Naive thymus-derived CD4-positive, alpha-beta T cell (primary cell): ENCODE measurements around the gene IQGAP2. TPM values are rescaled to one million over a fixed set of nuclear protein-coding genes. Genes with fewer than 3 reads are reported as not detected.
A peak's percentile ranks its signal among the peaks of the same experiment; 100 is the strongest.
"Not testable (repeated sequence)": the region's sequence is repeated elsewhere in the genome, so short reads cannot be mapped to it uniquely, and the experiment has no call there.

Experiments
- ATAC-seq: fragments of 150-1000 bp; cut with Tn5 transposase; 2 replicates; pipeline ENCODE4 v1.10.0; 2021; ENCODE audit warnings: mild to moderate bottlenecking, moderate library complexity
- CTCF ChIA-PET: fragments of 350-600 bp; sonication (Branson Sonifier 250); formaldehyde crosslinking; loops from one replicate; lab custom pipeline; 2021; ENCODE audit warnings: antibody characterized with exemption; lab: Charles Lee
- POLR2A ChIA-PET: fragments of 350-600 bp; sonication (Branson Sonifier 250); formaldehyde crosslinking; loops from one replicate; lab custom pipeline; 2021; ENCODE audit warnings: antibody characterized with exemption, inconsistent platforms; lab: Charles Lee
- DNase-seq, 9 donors: peaks; one replicate each; pipeline versions ENCODE4 v3.0.0 to v3.0.0-alpha.2; 2020 to 2022; ENCODE audit warnings: mixed read lengths in 1 of 9
- H3K27ac ChIP-seq: one replicate; pipeline ENCODE4 v1.7.0; 2013; ENCODE audit warnings: mild to moderate bottlenecking, low read depth, low read length, moderate library complexity
- H3K27me3 ChIP-seq, 2 donors: one replicate each; pipeline ENCODE4 v1.7.0; 2013; ENCODE audit warnings: low read length in 2 of 2, mild to moderate bottlenecking in 2 of 2, moderate library complexity in 2 of 2; ENCODE audit not compliant: control insufficient read depth in 2 of 2, insufficient read depth in 2 of 2
- H3K36me3 ChIP-seq, 3 experiments: 1 replicate in 2 of 3; 2 replicates in 1 of 3; pipeline ENCODE4 v1.7.0; 2013; ENCODE audit warnings: low read length in 3 of 3, mild to moderate bottlenecking in 3 of 3, moderate library complexity in 1 of 3; ENCODE audit not compliant: insufficient read depth in 3 of 3, control insufficient read depth in 2 of 3
- H3K4me1 ChIP-seq, 2 donors: one replicate each; pipeline ENCODE4 v1.7.0; 2013; ENCODE audit warnings: low read length in 2 of 2, mild to moderate bottlenecking in 2 of 2, moderate library complexity in 1 of 2; ENCODE audit not compliant: control insufficient read depth in 2 of 2, insufficient read depth in 2 of 2
- H3K4me3 ChIP-seq: 2 replicates; pipeline ENCODE4 v1.7.0; 2013; ENCODE audit warnings: mild to moderate bottlenecking, low read length
- H3K9me3 ChIP-seq, 3 experiments: 1 replicate in 2 of 3; 2 replicates in 1 of 3; pipeline ENCODE4 v1.7.0; 2013; ENCODE audit warnings: low read length in 3 of 3; ENCODE audit not compliant: control insufficient read depth in 2 of 3
- H3K27ac Mint-ChIP-seq, 9 donors: one replicate each; pipeline ENCODE4 v1.8.0; 2020 to 2022; ENCODE audit warnings: mixed read lengths in 9 of 9, mild to moderate bottlenecking in 8 of 9, moderate library complexity in 5 of 9, inconsistent platforms in 2 of 9
- H3K27me3 Mint-ChIP-seq, 5 donors: one replicate each; pipeline ENCODE4 v1.8.0; 2021 to 2022; ENCODE audit warnings: mixed read lengths in 5 of 5, mild to moderate bottlenecking in 1 of 5
- H3K36me3 Mint-ChIP-seq, 5 donors: one replicate each; pipeline ENCODE4 v1.8.0; 2020 to 2022; ENCODE audit warnings: mixed read lengths in 5 of 5, mild to moderate bottlenecking in 3 of 5, inconsistent platforms in 1 of 5
- H3K4me1 Mint-ChIP-seq, 7 donors: one replicate each; pipeline ENCODE4 v1.8.0; 2020 to 2022; ENCODE audit warnings: mixed read lengths in 7 of 7, mild to moderate bottlenecking in 3 of 7, inconsistent platforms in 1 of 7
- H3K4me3 Mint-ChIP-seq, 10 donors: one replicate each; pipeline ENCODE4 v1.8.0; 2020 to 2022; ENCODE audit warnings: mild to moderate bottlenecking in 10 of 10, mixed read lengths in 10 of 10, moderate library complexity in 6 of 10, inconsistent platforms in 2 of 10
- H3K9me3 Mint-ChIP-seq, 11 donors: one replicate each; pipeline ENCODE4 v1.8.0; 2020 to 2022; ENCODE audit warnings: mixed read lengths in 11 of 11, mild to moderate bottlenecking in 4 of 11, inconsistent platforms in 1 of 11, moderate library complexity in 1 of 11
- intact Hi-C, 2 donors: fragments of 100-400 bp; cut with micrococcal nuclease; formaldehyde crosslinking; loops; one replicate each; pipeline ENCODE4 v1.15.1; 2023
- polyA plus RNA-seq, 2 donors: library from polyadenylated mRNA; unstranded; fragments of 300-500 nt; fragmentation: Illumina TruSeq; gene quantifications; one replicate each; pipeline ENCODE4 v1.2.3, GENCODE V29; 2021
- total RNA-seq, 6 experiments: library from RNA in 5 of 6; stranded (reverse) in 5 of 6; gene quantifications; 1 replicate in 5 of 6; 2 replicates in 1 of 6; pipeline ENCODE4 v1.2.3 and lab custom pipeline; 2021 to 2026

IQGAP2 gene
- total and polyA plus RNA-seq, 7 experiments from 2014 or later: 19.0 to 114 (median 86.3) TPM

DNA sequence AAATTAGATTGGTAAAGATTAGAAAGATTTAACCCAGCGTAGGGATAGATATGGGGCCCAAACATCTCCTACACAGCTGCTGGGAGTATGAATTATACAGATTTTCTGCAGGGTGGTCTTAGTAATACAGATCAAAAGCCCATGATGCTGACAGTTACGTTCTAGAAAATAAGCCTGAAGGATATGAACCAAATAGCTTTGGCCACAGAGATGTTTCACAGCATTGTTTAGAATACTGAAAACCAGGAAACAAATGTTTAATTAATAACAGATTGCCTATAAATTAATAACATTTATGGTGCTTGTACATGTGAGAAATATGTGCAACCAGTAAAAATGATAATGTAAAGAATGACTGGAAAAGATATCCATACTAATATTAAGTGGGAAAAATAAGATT, 195.4 kb downstream of the IQGAP2 start:
- intact Hi-C loops: no loop called here
- Histone ChIP-seq H3K36me3 (peaks cover 0 to 41% (median 15%) of the 10 kb centered on the region in 3 experiments), H3K4me1 (no peaks in the 10 kb centered on the region)

DNA sequence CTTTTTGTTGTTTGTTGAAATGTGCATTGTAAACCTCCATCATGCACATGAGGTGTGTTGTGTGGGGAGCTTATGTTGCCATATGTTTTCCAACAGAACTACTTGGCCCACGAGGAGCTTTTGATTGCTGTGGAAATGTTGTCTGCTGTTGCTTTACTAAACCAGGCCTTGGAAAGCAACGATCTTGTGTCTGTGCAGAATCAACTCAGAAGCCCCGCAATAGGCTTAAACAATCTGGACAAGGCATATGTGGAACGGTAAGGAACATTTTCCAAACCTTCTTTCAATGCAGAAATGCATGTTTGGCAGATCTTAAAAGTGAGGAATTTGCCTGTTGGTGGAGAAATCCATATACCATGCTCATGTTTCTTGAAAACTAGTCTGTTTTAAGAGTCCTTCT, 197.6 kb downstream of the IQGAP2 start:
- Histone ChIP-seq H3K4me1 (no peaks in the 10 kb centered on the region), H3K9me3 (no peaks in the 10 kb centered on the region), H3K27ac (no peak overlapping the region), H3K27me3 (no peaks in the 10 kb centered on the region), H3K36me3 (peaks cover 0 to 43% (median 10%) of the 10 kb centered on the region in 3 experiments), H3K4me3 (no peak overlapping the region)
- CTCF ChIA-PET: interaction anchor here (0.9 to 4.5 kb wide), 4 partner anchors 9 to 174 kb away, joined by 4 to 28 read pairs (median 6); no protein-coding TSS in a partner anchor
- H3K27me3 Mint-ChIP-seq: no peaks in the 10 kb centered on the region
- H3K4me3 Mint-ChIP-seq: no peak overlapping the region
- H3K9me3 Mint-ChIP-seq: no peaks in the 10 kb centered on the region
- peaks cover 14 to 61% (median 27%) of the 10 kb centered on the region in 5 donors for H3K36me3 Mint-ChIP-seq
- POLR2A ChIA-PET: no interaction called here
- no peak for DNase-seq
- peaks cover 0 to 11% (median 5%) of the 10 kb centered on the region in 7 donors for H3K4me1 Mint-ChIP-seq
- H3K27ac Mint-ChIP-seq: peak overlapping the region in 1 of 9 donors; percentile 37
- no peak for ATAC-seq
- intact Hi-C loops: loop anchor here (1.0 to 10.0 kb wide), 7 partner anchors 41 to 417 kb away; partner anchors contain the start of genes F2R (in 1 of the 2) and IQGAP2 (in 1 of the 2)

More for the DNA sequence above, 195.4 kb downstream of the IQGAP2 start:
- Mint-ChIP-seq H3K9me3 (no peaks in the 10 kb centered on the region), H3K36me3 (peaks cover 6 to 51% (median 26%) of the 10 kb centered on the region in 5 donors), H3K27ac (peak overlapping the region in 1 of 9 donors; percentile 29), H3K4me1 (peaks cover 0 to 9% (median 5%) of the 10 kb centered on the region in 7 donors), H3K27me3 (no peaks in the 10 kb centered on the region), H3K4me3 (no peak overlapping the region)
- Histone ChIP-seq H3K27me3 (no peaks in the 10 kb centered on the region), H3K9me3 (no peaks in the 10 kb centered on the region), H3K27ac (no peak overlapping the region), H3K4me3 (no peak overlapping the region)
- ChIA-PET CTCF (interaction anchor here (0.6 to 4.5 kb wide), 5 partner anchors 11 to 417 kb away, joined by 3 to 28 read pairs (median 5); no protein-coding TSS in a partner anchor), POLR2A (no interaction called here)
- DNase-seq (no peak), ATAC-seq (no peak)

DNA sequence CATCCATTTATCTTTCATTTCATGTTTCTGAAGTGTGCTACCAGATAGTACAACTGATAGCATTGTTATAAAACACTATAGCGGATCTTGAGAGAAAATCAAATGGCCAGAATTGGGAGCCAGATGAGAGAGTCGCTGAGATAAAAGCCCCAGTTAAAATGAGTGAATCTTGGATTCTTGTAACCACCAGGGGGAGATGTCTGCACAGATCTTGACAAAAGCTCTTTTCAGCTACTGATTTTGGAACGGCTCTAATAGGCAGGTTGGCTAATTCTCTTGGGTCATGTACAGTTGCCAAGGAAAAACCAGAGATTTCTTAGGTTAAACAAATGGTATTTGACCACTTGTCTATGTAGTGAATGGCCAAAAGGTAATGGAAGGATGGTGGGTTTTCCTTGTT, 198.4 kb downstream of the IQGAP2 start:
- intact Hi-C loops: loop anchor here (1.0 to 10.0 kb wide), 7 partner anchors 40 to 416 kb away; partner anchors contain the start of genes F2R (in 1 of the 2) and IQGAP2 (in 1 of the 2)
- Histone ChIP-seq H3K9me3 (no peaks in the 10 kb centered on the region), H3K27ac (no peak overlapping the region), H3K4me3 (no peak overlapping the region), H3K27me3 (no peaks in the 10 kb centered on the region), H3K36me3 (peaks cover 0 to 40% (median 10%) of the 10 kb centered on the region in 3 experiments), H3K4me1 (no peaks in the 10 kb centered on the region)
- H3K27me3 Mint-ChIP-seq: no peaks in the 10 kb centered on the region
- ATAC-seq (peak; percentile 80), DNase-seq (peak in 7 of 9 donors; percentile 7 to 60 (median 48))
- H3K36me3 Mint-ChIP-seq: peaks cover 14 to 60% (median 23%) of the 10 kb centered on the region in 5 donors
- H3K4me1 Mint-ChIP-seq: peaks cover 0 to 11% (median 2%) of the 10 kb centered on the region in 7 donors
- H3K4me3 Mint-ChIP-seq: no peak overlapping the region
- CTCF ChIA-PET: interaction anchor here (0.6 to 4.5 kb wide), 5 partner anchors 10 to 173 kb away, joined by 3 to 28 read pairs (median 4); no protein-coding TSS in a partner anchor
- no peaks in the 10 kb centered on the region for H3K9me3 Mint-ChIP-seq
- peak overlapping the region in 3 of 9 donors; percentile 6 to 54 (median 36) for H3K27ac Mint-ChIP-seq
- POLR2A ChIA-PET: interaction anchor here (0.7 kb wide), 1 partner anchor 1303 kb away, joined by 3 read pairs; no protein-coding TSS in a partner anchor

DNA sequence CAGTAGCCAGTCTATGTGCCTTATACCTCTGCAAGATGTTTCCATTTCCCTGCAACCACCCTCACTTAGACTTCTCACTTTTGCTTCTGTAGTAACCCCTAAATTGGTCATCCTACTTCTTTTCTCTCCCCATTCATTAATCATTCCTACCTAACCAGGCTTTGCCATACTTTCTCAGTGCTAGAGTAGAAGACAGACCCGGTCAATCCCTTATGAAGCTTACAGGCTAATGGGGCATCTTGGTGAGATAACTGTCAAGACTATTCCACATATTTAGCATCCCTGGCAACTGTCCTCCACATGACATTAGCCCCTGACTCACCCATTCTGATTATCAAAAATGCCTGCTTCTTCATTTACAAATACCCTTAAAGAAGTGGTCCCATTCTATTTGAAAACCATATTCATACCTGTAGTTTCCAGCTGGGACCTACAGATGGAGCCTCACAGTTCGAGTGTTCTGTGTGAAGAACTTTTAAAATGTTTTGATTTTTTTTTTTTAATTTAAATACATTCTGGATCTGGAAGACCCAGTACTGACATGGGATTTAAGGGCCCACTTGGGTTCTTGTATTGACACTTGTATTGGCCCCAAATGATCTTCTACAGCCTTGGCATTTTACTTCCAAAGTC, 199.1 kb downstream of the IQGAP2 start:
- Mint-ChIP-seq H3K4me1 (peaks cover 0 to 11% (median 2%) of the 10 kb centered on the region in 7 donors), H3K27ac (no peak overlapping the region), H3K9me3 (no peaks in the 10 kb centered on the region), H3K4me3 (no peak overlapping the region), H3K36me3 (peaks cover 10 to 61% (median 21%) of the 10 kb centered on the region in 5 donors), H3K27me3 (no peaks in the 10 kb centered on the region)
- Histone ChIP-seq H3K36me3 (peaks cover 3 to 40% (median 10%) of the 10 kb centered on the region in 3 experiments), H3K9me3 (no peaks in the 10 kb centered on the region), H3K27me3 (no peaks in the 10 kb centered on the region), H3K27ac (no peak overlapping the region), H3K4me1 (no peaks in the 10 kb centered on the region), H3K4me3 (no peak overlapping the region)
- CTCF ChIA-PET: interaction anchor here (1.3 to 4.5 kb wide), 4 partner anchors 10 to 172 kb away, joined by 4 to 28 read pairs (median 5); no protein-coding TSS in a partner anchor
- DNase-seq: no peak
- POLR2A ChIA-PET: no interaction called here
- intact Hi-C loops: loop anchor here in 1 of 2 donors (5.0 to 10.0 kb wide), 3 partner anchors 115 to 415 kb away; partner anchors contain the start of gene F2R
- no peak for ATAC-seq

DNA sequence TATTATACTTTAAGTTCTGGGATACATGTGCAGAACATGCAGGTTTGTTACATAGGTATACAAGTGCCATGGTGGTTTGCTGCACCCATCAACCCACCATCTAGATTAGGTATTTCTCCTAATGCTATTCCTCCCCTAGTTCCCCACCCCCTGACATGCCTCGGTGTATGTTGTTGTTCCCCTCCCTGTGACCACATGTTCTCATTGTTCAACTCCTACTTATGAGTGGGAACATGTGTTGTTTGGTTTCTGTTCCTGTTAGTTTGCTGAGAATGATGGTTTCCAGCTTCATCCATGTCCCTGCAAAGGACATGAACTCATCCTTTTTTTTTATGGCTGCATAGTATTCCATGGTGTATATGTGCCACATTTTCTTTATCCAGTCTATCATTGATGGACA, 200.9 kb downstream of the IQGAP2 start:
- H3K27ac Mint-ChIP-seq, ATAC-seq, H3K27ac ChIP-seq, POLR2A ChIA-PET, H3K27me3 ChIP-seq, H3K4me3 ChIP-seq, H3K27me3 Mint-ChIP-seq, H3K9me3 ChIP-seq, H3K4me1 ChIP-seq, DNase-seq, H3K4me3 Mint-ChIP-seq, CTCF ChIA-PET, H3K9me3 Mint-ChIP-seq: not testable (repeated sequence)
- intact Hi-C loops: loop anchor here in 1 of 2 donors (5.0 to 10.0 kb wide), 3 partner anchors 113 to 413 kb away; partner anchors contain the start of gene F2R
- Mint-ChIP-seq H3K4me1 (peaks cover 0 to 21% (median 11%) of the 10 kb centered on the region in 7 donors), H3K36me3 (peaks cover 10 to 67% (median 34%) of the 10 kb centered on the region in 5 donors)
- peaks cover 3 to 35% (median 10%) of the 10 kb centered on the region in 3 experiments for H3K36me3 ChIP-seq

DNA sequence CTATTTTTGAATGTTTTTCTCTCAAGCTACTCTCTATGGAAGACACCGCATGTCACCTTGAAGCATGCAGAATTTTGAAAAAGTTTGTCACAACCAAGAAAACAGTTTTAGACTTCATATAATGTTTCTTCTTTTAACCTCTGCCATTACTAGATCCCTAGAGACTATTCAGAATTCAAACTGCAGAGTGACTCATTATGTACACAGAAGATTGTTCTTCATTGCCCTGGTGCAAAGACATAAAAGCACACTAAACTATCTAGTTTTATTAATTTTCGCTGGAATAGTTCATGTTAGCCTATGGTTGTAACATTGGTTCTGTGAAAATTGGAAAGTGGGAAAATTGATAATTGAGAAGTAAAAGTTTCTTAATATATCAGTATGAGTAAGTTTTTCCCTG, 201.8 kb downstream of the IQGAP2 start:
- no peaks in the 10 kb centered on the region for H3K9me3 ChIP-seq
- ChIA-PET CTCF (no interaction called here), POLR2A (no interaction called here)
- no peaks in the 10 kb centered on the region for H3K9me3 Mint-ChIP-seq
- H3K27me3 ChIP-seq: no peaks in the 10 kb centered on the region
- intact Hi-C loops: loop anchor here in 1 of 2 donors (5.0 to 10.0 kb wide), 3 partner anchors 112 to 412 kb away; partner anchors contain the start of gene F2R
- no peaks in the 10 kb centered on the region for H3K4me1 ChIP-seq
- H3K36me3 Mint-ChIP-seq: peaks cover 10 to 70% (median 26%) of the 10 kb centered on the region in 5 donors
- peaks cover 0 to 21% (median 11%) of the 10 kb centered on the region in 7 donors for H3K4me1 Mint-ChIP-seq
- no peak overlapping the region for H3K27ac Mint-ChIP-seq
- H3K27ac ChIP-seq: no peak overlapping the region
- ATAC-seq (no peak), DNase-seq (no peak)
- peaks cover 3 to 35% (median 10%) of the 10 kb centered on the region in 3 experiments for H3K36me3 ChIP-seq
- H3K27me3 Mint-ChIP-seq: no peaks in the 10 kb centered on the region
- H3K4me3 ChIP-seq: no peak overlapping the region
- H3K4me3 Mint-ChIP-seq: no peak overlapping the region
